ENCODE measurements around the gene ZFAND5. TPM values are rescaled to one million over a fixed set of nuclear protein-coding genes. Genes with fewer than 3 reads are reported as not detected.

ZFAND5 gene
- total and polyA plus RNA-seq, 2 experiments from 2014 or later, result 138 to 216 TPM

- no peak for TF ChIP-seq ZNF462 (CRISPR knock-in tag; IDR thresholded peaks at IDR 0.05)
- no peak for TF ChIP-seq EZH2 (IDR thresholded peaks at IDR 0.05; ENCODE audit: low read depth, unreplicated experiment)
- TF ChIP-seq EZH2phosphoT487 (IDR thresholded peaks at IDR 0.05; ENCODE audit: unreplicated experiment), result no peak
- no peak for TF ChIP-seq POLR2AphosphoS5 (IDR thresholded peaks at IDR 0.05; ENCODE audit: low read depth)
- TF ChIP-seq CTCF (conservative IDR thresholded peaks at IDR 0.05; ENCODE audit: low read depth in 2 of 2), result no peak
These were observed 34.4 kb upstream of the ZFAND5 start (continued) for GRCh38 chr9:72399391-72399790.

- ATAC-seq (no peak), DNase-seq (ENCODE audit: low spot score) (no peak)
- H3K79me2 ChIP-seq (replicated peaks; ENCODE audit: insufficient read depth), result no peaks in the 10 kb centered on the region
- H3K36me3 Mint-ChIP-seq (ENCODE audit: low read depth), result no peaks in the 10 kb centered on the region
- TF ChIP-seq JUNB (IDR thresholded peaks at IDR 0.05; ENCODE audit: unreplicated experiment) (no peak), ETS1 (IDR thresholded peaks at IDR 0.05) (no peak), NANOG (IDR thresholded peaks at IDR 0.05; ENCODE audit: borderline replicate concordance) (no peak), ZNF331 (CRISPR knock-in tag; IDR thresholded peaks at IDR 0.05; ENCODE audit: low read depth) (no peak)
- H3K4me2 ChIP-seq, result no peak overlapping the region
- H3K9me2 ChIP-seq (ENCODE audit: insufficient read depth), result no peaks in the 10 kb centered on the region
- no peaks in the 10 kb centered on the region for H4K20me1 ChIP-seq (replicated peaks; ENCODE audit: insufficient read depth)
- H2AFZ ChIP-seq, result peak overlapping the region; percentile 15; the same call in 1 of the 2 replicates
- H3K27ac Mint-ChIP-seq, result no peak overlapping the region
- peaks cover 4% of the 10 kb centered on the region for H3K27me3 Mint-ChIP-seq (ENCODE audit: insufficient read depth, low read depth, poor library complexity)
- H3K27ac ChIP-seq (ENCODE audit: low read depth), result no peak overlapping the region
- H3K27me3 ChIP-seq (ENCODE audit: insufficient read depth), result no peaks in the 10 kb centered on the region
- H3K4me1 Mint-ChIP-seq, result peaks cover 13% of the 10 kb centered on the region
- peaks cover 14% of the 10 kb centered on the region for H3K4me1 ChIP-seq (ENCODE audit: insufficient read depth)
- H3K36me3 ChIP-seq (ENCODE audit: insufficient read depth), result no peaks in the 10 kb centered on the region
- H3F3A ChIP-seq (replicated peaks; ENCODE audit: low read depth), result no peaks in the 10 kb centered on the region
- H3K4me3 Mint-ChIP-seq, result no peak overlapping the region
- no peak overlapping the region for H3K4me3 ChIP-seq
- no peaks in the 10 kb centered on the region for H3K9me3 Mint-ChIP-seq
These were observed 31.5 kb upstream of the ZFAND5 start for GRCh38 chr9:72396247-72397091.
